ENCODE results near the gene INSYN1.
"Not testable (repeated sequence)": the region's sequence is repeated elsewhere in the genome, so short reads cannot be mapped to it uniquely, and the experiment has no call there.

Gene INSYN1

DNA sequence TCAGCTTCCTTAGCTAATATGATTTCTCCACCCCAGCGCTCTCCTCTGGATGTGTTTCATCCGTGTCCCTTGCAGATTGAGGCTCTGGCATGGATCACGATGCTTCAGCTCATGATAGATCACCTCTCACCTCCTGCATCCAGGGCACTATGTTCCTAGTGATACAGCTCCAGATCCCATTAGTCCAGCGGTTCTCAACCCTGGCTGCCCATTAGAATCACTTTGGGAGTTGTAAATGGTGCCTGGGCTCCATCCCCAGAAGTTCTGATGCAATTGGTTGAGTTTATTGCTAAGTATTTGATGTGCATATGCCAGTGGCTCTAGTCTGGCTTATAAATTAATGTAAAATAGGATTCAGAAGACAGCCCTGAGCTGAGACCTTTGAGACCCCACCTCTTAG, 34.5 kb downstream of the INSYN1 start:
- H3K4me3 ChIP-seq (ENCODE audit: low read length) = no peak overlapping the region
- no peak for TF ChIP-seq ZNF274 (IDR thresholded peaks at IDR 0.05; ENCODE audit: low read depth, low read length)

DNA sequence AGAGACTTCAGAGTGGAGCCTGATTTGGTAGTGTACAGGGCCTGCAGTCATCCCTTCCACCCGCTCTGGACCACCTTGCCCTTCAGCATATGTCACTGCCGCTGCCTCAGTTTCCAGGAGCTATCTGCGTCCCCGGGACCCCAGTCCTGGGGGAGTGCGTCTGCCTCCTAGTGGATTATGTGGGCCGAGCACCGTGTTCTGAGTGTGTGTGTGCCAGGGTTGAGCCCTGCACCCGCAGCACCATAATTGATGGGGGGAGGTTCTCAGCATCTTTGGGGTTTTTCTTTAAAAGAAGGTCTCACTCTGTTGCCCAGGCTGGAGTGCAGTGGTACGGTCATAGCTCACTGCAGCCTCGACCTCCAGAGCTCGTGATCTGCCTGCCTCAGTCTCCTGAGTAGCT, 35.3 kb downstream of the INSYN1 start:
- no peak for TF ChIP-seq ZNF274 (IDR thresholded peaks at IDR 0.05; ENCODE audit: low read depth, low read length)
- no peak overlapping the region for H3K4me3 ChIP-seq (ENCODE audit: low read length)

- no peak for TF ChIP-seq ZNF274 (IDR thresholded peaks at IDR 0.05; ENCODE audit: low read depth, low read length)
- no peak overlapping the region for H3K4me3 ChIP-seq (ENCODE audit: low read length)
Measured at GRCh38 chr15:73717206-73717605, 35.9 kb downstream of the INSYN1 start.

GRCh38 chr15:73716417-73716816, 36.7 kb downstream of the INSYN1 start:
- no peak for TF ChIP-seq ZNF274 (IDR thresholded peaks at IDR 0.05; ENCODE audit: low read depth, low read length)
- no peak overlapping the region for H3K4me3 ChIP-seq (ENCODE audit: low read length)

GRCh38 chr15:73715417-73715816, 37.7 kb downstream of the INSYN1 start:
- H3K4me3 ChIP-seq (ENCODE audit: low read length) = no peak overlapping the region
- no peak for TF ChIP-seq ZNF274 (IDR thresholded peaks at IDR 0.05; ENCODE audit: low read depth, low read length)

DNA sequence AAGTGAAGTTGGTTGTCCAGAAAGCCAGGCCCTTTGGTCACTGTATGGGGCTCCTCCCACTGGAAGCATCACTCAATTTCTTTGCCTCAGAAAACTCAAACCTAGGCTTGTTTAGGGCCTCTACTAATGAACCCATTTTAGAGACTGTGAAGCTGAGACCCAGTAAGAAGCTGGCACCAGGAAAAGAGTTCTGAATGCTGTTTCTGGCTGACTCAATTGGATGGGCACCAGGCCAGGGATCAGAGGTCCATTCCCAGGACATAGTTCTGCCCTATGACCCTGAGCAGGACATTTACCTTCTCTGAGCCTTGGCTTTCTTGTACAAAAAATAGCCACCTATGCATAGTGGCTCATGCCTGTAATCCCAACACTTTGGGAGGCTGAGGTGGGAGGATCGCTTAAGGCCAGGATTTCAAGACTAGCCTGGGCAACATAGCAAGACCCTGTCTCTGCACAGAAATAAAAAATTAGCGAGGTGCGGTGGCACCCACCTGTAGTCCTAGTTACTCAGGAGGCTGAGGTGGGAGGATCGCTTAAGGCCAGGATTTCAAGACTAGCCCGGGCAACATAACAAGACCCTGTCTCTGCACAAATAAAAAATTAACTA, 38.4 kb downstream of the INSYN1 start:
- TF ChIP-seq ZNF274 (IDR thresholded peaks at IDR 0.05; ENCODE audit: low read depth, low read length) = no peak
- H3K4me3 ChIP-seq (ENCODE audit: low read length) = no peak overlapping the region

GRCh38 chr15:73712107-73712506, 41.0 kb downstream of the INSYN1 start:
- TF ChIP-seq ZNF274 (IDR thresholded peaks at IDR 0.05; ENCODE audit: low read depth, low read length) = no peak
- H3K4me3 ChIP-seq (ENCODE audit: low read length) = no peak overlapping the region

DNA sequence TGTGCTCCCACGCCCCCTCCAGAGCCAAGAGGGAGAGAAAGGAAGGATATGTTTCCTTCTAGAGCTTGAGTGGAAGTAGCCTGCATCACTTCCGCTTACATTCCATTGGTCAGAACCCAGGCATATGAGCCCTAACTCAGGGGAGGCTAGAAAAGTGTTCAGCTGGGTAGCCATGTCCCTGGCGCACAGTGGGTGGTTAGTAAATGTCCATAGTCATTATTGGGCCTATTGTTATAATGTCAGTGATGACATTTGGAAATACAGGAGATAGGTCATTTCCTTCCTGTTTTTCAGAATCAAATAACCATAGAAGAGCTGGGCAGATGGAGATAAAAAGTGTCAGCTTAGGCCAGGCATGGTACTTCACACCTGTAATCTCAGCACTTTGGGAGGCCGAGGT, 41.6 kb downstream of the INSYN1 start:
- H3K4me3 ChIP-seq (ENCODE audit: low read length) = no peak overlapping the region
- TF ChIP-seq ZNF274 (IDR thresholded peaks at IDR 0.05; ENCODE audit: low read depth, low read length) = no peak

GRCh38 chr15:73710321-73710720, 42.8 kb downstream of the INSYN1 start:
- H3K4me3 ChIP-seq (ENCODE audit: low read length) = no peak overlapping the region
- no peak for TF ChIP-seq ZNF274 (IDR thresholded peaks at IDR 0.05; ENCODE audit: low read depth, low read length)

DNA sequence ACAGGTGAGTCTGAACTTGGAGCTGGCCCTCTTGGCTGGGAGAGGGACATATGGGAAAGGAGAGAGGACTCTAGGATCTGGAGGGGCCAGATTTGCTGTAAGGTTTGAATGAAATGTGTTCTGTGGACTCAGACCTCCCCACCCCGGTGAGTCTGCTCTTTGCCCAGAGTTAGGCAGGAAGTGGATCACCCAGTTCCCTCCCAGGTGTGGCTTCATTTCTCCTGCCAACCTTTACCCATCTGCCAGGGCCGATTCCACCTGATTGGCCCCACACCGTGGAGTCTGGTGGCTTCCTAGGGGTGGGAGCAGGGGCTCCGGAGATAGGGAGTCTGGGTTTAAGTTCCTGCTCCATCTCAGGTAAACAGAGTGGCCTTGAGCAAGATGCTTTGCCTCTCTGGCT, 43.5 kb downstream of the INSYN1 start:
- no peak for TF ChIP-seq ZNF274 (IDR thresholded peaks at IDR 0.05; ENCODE audit: low read depth, low read length)
- no peak overlapping the region for H3K4me3 ChIP-seq (ENCODE audit: low read length)

DNA sequence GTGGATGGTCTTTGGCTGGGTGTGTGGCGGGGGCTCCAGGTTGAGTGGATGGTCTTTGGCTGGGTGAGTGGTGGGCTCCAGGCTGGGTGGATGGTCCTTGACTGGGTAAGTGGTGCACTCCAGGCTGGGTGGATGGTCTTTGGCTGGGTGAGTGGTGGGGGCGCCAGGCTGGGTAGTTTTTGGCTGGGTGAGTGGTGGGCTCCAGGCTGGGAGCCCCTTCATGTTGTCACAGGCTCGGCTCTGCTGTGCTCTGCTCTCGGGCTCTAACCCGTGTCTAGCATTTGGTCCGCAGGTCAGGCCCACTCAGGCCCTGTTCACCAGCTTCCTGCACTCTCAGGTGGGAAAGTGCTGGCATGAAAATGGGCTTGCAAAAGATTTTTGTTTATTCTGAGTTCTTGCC, 43.9 kb downstream of the INSYN1 start:
- H3K4me3 ChIP-seq (ENCODE audit: low read length) = no peak overlapping the region
- no peak for TF ChIP-seq ZNF274 (IDR thresholded peaks at IDR 0.05; ENCODE audit: low read depth, low read length)

GRCh38 chr15:73708691-73709090, 44.5 kb downstream of the INSYN1 start:
- H3K4me3 ChIP-seq (ENCODE audit: low read length) = no peak overlapping the region
- no peak for TF ChIP-seq ZNF274 (IDR thresholded peaks at IDR 0.05; ENCODE audit: low read depth, low read length)

GRCh38 chr15:73704869-73705645, 48.1 kb downstream of the INSYN1 start:
- no peak for TF ChIP-seq ZNF274 (IDR thresholded peaks at IDR 0.05; ENCODE audit: low read depth, low read length)
- no peak overlapping the region for H3K4me3 ChIP-seq (ENCODE audit: low read length)

- H3K4me3 ChIP-seq (ENCODE audit: low read length) = not testable (repeated sequence)
Measured at GRCh38 chr15:73704142-73704868, 48.8 kb downstream of the INSYN1 start.

DNA sequence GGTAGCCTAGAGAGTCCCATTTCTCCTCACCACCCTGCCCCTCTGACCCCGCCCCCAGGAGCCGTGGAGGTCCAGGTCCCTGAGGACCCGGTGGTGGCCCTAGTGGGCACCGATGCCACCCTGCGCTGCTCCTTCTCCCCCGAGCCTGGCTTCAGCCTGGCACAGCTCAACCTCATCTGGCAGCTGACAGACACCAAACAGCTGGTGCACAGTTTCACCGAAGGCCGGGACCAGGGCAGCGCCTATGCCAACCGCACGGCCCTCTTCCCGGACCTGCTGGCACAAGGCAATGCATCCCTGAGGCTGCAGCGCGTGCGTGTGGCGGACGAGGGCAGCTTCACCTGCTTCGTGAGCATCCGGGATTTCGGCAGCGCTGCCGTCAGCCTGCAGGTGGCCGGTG, 49.5 kb downstream of the INSYN1 start:
- not testable (repeated sequence) for H3K4me3 ChIP-seq (ENCODE audit: low read length)

GRCh38 chr15:73702311-73703239, 50.6 kb downstream of the INSYN1 start:
- not testable (repeated sequence) for H3K4me3 ChIP-seq (ENCODE audit: low read length)

All from GM08714 (cell line).